Measurements from ENCODE around the gene HEATR3. TPM values are rescaled to one million over a fixed set of nuclear protein-coding genes. Genes with fewer than 3 reads are reported as not detected.
A peak's percentile ranks its signal among the peaks of the same experiment; 100 is the strongest.

HEATR3 gene
- total and polyA plus RNA-seq, 2 of the 13 experiments (the other 11 are each of a cell fraction or from before 2014, with no cell fraction given), result 22.4 to 52.4 TPM

DNA sequence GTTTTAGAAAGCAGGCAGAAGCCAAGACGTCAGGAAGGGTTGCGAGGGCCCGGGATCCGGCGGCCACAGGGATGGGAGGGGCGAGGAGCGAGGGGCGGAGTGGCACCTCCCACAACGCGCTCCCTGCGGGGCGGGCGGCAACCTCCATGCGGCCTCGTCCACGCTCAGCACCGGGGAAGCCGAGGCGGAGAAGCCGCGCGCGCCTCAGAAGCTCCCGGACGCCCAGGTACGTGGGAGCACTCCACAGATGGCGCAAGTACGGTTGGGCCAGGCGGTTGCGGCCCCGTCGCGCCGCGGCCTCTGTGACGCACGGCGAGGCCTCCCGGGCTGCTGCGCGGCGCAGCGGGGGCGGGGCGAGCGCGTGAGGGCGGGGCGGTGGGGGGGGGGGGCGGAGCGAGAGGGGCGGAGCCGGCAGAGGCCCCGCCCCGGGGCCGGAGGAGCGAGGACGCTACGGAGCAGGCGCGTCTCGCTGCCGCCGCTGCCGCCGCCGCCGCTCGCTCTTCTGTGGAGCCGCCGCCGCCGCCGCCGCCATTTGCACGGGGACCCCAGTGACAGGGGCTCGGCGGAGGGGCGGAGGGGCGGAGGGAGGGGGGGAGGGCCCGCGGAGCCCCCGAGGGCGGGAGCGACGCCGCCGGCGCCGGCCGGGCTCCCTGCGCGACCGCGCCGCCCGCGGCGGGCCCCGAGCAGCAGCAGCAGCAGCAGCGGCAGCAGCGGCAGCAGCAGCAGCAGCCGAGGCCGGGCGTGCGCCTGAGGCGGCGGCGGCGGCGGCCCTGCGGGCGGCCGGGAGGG, 87.2 kb downstream of the HEATR3 start, which contains the start of gene TENT4B:
Gene TENT4B, plus strand, starts transcription at position 500 of the 789 bp plus-strand sequence. CDS start 316 bp downstream, outside the sequence.
- Histone ChIP-seq H4K20me1 (ENCODE audit: insufficient read depth, low read length) (peaks cover 15% of the 10 kb centered on the region), H3K27me3 (ENCODE audit: control insufficient read depth in 1 of 2, insufficient read depth in 2 of 2, low read length in 2 of 2) (no peaks in the 10 kb centered on the region; a peak in 1 of 5 replicates), H3K4me2 (ENCODE audit: low read depth, low read length) (peak within 1 kb of the TSS; percentile 97), H3K9ac (ENCODE audit: insufficient read depth, low read depth, low read length) (peak within 1 kb of the TSS; percentile 99), H3K4me1 (ENCODE audit: insufficient read depth, low read length) (peaks cover 44% of the 10 kb centered on the region), H3K9me3 (ENCODE audit: low read length) (no peaks in the 10 kb centered on the region), H3K27ac (ENCODE audit: extremely low read length, insufficient read depth, low read length) (peak within 1 kb of the TSS; percentile 96), H3K36me3 (replicated peaks in 1 of 2; ENCODE audit: control insufficient read depth in 1 of 2, insufficient read depth in 2 of 2, low read length in 2 of 2) (no peaks in the 10 kb centered on the region; a peak in 2 of 5 replicates), H2AFZ (ENCODE audit: low read length) (peak within 1 kb of the TSS; percentile 87), H3K79me2 (ENCODE audit: insufficient read depth, low read length) (peaks cover 44% of the 10 kb centered on the region), H3K4me3 (replicated peaks in 1 of 3; ENCODE audit: insufficient read depth in 1 of 3, low read depth in 2 of 3, low read length in 3 of 3) (peak within 1 kb of the TSS; percentile 98 to 100 (median 98))
- no TSS peak for BruUV-seq (replicated peaks)
- ChIA-PET CTCF (ENCODE audit: low intra/inter-chr PET ratio, low total read pairs) (no interaction called here), POLR2A (interaction anchor here (2.0 kb wide), 1 partner anchor 32 kb away, joined by 9 read pairs; no protein-coding TSS in a partner anchor)
- ATAC-seq (peak; percentile 68), DNase-seq (ENCODE audit: low spot score) (peak; percentile 62), FAIRE-seq (no peak)
- in situ Hi-C loops (cut with HindIII; ENCODE audit: extremely low pct_ligation_motif_present, low pct_unique_long_range_greater_than_20kb), result loop anchor here (10.0 kb wide), 1 partner anchor 52 kb away; no protein-coding TSS in a partner anchor
- intact Hi-C loops (cut with micrococcal nuclease; ENCODE audit: unreplicated experiment), result loop anchor here (1.0 kb wide), 2 partner anchors 57 to 86 kb away; no protein-coding TSS in a partner anchor
- 2% methylated on average over 24 of the region's 114 CpGs for WGBS (ENCODE audit: low lambda C conversion rate)
- TF ChIP-seq SOX13 (IDR thresholded peaks at IDR 0.05) (no peak; the same call in 1 of the 2 replicates), SOX13 (CRISPR knock-in tag; conservative IDR thresholded peaks at IDR 0.05 in 1 of 2, IDR thresholded peaks at IDR 0.05 in 1 of 2) (peak in 1 of 2 experiments; percentile 53; a peak in 2 of 4 replicates), ZBTB38 (CRISPR knock-in tag; IDR thresholded peaks at IDR 0.05) (peak; percentile 88), MTA3 (CRISPR knock-in tag; IDR thresholded peaks at IDR 0.05) (no peak), ZNF136 (CRISPR knock-in tag; IDR thresholded peaks at IDR 0.05; ENCODE audit: low read depth) (peak; percentile 69; the same call in 1 of the 2 replicates), RXRB (CRISPR knock-in tag; IDR thresholded peaks at IDR 0.05; ENCODE audit: borderline replicate concordance) (no peak; the same call in 1 of the 2 replicates), KDM2A (CRISPR knock-in tag; IDR thresholded peaks at IDR 0.05; ENCODE audit: borderline replicate concordance, low read depth) (peak; percentile 90), ZNF501 (CRISPR knock-in tag; IDR thresholded peaks at IDR 0.05) (peak; percentile 54; the same call in 1 of the 2 replicates), MLLT10 (CRISPR knock-in tag; IDR thresholded peaks at IDR 0.05) (no peak), CAMTA2 (CRISPR knock-in tag; IDR thresholded peaks at IDR 0.05; ENCODE audit: borderline replicate concordance) (peak; percentile 76; the same call in 1 of the 2 replicates), SALL1 (CRISPR knock-in tag; IDR thresholded peaks at IDR 0.05) (peak; percentile 92)
- TF ChIP-seq, protein P1, sequence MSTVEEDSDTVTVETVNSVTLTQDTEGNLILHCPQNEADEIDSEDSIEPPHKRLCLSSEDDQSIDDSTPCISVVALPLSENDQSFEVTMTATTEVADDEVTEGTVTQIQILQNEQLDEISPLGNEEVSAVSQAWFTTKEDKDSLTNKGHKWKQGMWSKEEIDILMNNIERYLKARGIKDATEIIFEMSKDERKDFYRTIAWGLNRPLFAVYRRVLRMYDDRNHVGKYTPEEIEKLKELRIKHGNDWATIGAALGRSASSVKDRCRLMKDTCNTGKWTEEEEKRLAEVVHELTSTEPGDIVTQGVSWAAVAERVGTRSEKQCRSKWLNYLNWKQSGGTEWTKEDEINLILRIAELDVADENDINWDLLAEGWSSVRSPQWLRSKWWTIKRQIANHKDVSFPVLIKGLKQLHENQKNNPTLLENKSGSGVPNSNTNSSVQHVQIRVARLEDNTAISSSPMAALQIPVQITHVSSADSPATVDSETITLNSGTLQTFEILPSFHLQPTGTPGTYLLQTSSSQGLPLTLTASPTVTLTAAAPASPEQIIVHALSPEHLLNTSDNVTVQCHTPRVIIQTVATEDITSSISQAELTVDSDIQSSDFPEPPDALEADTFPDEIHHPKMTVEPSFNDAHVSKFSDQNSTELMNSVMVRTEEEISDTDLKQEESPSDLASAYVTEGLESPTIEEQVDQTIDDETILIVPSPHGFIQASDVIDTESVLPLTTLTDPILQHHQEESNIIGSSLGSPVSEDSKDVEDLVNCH (CRISPR knock-in tag; IDR thresholded peaks at IDR 0.05), result no peak
- TF ChIP-seq, protein P2, sequence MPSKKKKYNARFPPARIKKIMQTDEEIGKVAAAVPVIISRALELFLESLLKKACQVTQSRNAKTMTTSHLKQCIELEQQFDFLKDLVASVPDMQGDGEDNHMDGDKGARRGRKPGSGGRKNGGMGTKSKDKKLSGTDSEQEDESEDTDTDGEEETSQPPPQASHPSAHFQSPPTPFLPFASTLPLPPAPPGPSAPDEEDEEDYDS (CRISPR knock-in tag; IDR thresholded peaks at IDR 0.05), result peak; percentile 60; the same call in 1 of the 2 replicates
- TF ChIP-seq, protein P3, sequence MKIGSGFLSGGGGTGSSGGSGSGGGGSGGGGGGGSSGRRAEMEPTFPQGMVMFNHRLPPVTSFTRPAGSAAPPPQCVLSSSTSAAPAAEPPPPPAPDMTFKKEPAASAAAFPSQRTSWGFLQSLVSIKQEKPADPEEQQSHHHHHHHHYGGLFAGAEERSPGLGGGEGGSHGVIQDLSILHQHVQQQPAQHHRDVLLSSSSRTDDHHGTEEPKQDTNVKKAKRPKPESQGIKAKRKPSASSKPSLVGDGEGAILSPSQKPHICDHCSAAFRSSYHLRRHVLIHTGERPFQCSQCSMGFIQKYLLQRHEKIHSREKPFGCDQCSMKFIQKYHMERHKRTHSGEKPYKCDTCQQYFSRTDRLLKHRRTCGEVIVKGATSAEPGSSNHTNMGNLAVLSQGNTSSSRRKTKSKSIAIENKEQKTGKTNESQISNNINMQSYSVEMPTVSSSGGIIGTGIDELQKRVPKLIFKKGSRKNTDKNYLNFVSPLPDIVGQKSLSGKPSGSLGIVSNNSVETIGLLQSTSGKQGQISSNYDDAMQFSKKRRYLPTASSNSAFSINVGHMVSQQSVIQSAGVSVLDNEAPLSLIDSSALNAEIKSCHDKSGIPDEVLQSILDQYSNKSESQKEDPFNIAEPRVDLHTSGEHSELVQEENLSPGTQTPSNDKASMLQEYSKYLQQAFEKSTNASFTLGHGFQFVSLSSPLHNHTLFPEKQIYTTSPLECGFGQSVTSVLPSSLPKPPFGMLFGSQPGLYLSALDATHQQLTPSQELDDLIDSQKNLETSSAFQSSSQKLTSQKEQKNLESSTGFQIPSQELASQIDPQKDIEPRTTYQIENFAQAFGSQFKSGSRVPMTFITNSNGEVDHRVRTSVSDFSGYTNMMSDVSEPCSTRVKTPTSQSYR (CRISPR knock-in tag; IDR thresholded peaks at IDR 0.05; ENCODE audit: borderline replicate concordance), result peak; percentile 41
- TF ChIP-seq, protein P4, sequence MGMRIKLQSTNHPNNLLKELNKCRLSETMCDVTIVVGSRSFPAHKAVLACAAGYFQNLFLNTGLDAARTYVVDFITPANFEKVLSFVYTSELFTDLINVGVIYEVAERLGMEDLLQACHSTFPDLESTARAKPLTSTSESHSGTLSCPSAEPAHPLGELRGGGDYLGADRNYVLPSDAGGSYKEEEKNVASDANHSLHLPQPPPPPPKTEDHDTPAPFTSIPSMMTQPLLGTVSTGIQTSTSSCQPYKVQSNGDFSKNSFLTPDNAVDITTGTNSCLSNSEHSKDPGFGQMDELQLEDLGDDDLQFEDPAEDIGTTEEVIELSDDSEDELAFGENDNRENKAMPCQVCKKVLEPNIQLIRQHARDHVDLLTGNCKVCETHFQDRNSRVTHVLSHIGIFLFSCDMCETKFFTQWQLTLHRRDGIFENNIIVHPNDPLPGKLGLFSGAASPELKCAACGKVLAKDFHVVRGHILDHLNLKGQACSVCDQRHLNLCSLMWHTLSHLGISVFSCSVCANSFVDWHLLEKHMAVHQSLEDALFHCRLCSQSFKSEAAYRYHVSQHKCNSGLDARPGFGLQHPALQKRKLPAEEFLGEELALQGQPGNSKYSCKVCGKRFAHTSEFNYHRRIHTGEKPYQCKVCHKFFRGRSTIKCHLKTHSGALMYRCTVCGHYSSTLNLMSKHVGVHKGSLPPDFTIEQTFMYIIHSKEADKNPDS (CRISPR knock-in tag; IDR thresholded peaks at IDR 0.05), result no peak; the same call in 1 of the 2 replicates

Data from HepG2 (cell line).